Upper lobe of right lung (tissue), 1 donor: Measurements from ENCODE around the gene STAB2. TPM values are rescaled to one million over a fixed set of nuclear protein-coding genes. Genes with fewer than 3 reads are reported as not detected.

Source experiments
- ATAC-seq: fragments of 200-7000 bp; cut with Tn5 transposase; one replicate; pipeline ENCODE4 v1.9.1; 2020; ENCODE audit warnings: mild to moderate bottlenecking, moderate library complexity
- DNase-seq: peaks from one replicate; pipeline ENCODE4 v3.0.0-alpha.2; 2020
- H3K27ac ChIP-seq: fragments of 200-600 bp; one replicate; pipeline ENCODE4 v1.8.0; 2022
- H3K27me3 ChIP-seq: fragments of 200-600 bp; one replicate; pipeline ENCODE4 v1.8.0; 2022; ENCODE audit warnings: mild to moderate bottlenecking
- H3K36me3 ChIP-seq: fragments of 200-600 bp; one replicate; pipeline ENCODE4 v1.8.0; 2022
- H3K4me1 ChIP-seq: fragments of 200-600 bp; one replicate; pipeline ENCODE4 v1.8.0; 2022
- H3K4me3 ChIP-seq: fragments of 200-600 bp; one replicate; pipeline ENCODE4 v1.8.0; 2022; ENCODE audit warnings: mild to moderate bottlenecking
- H3K9me3 ChIP-seq: fragments of 200-600 bp; one replicate; pipeline ENCODE4 v1.8.0; 2022
- intact Hi-C: fragments of 100-400 bp; cut with DNase I; formaldehyde crosslinking; loops from one replicate; pipeline ENCODE4 v1.11.0; 2022
- total RNA-seq: library from RNA; stranded (reverse); fragmentation: NEBNext Ultra II Directional; extraction: Animal tissue kit (Norgen Biotek cat#: 25700); gene quantifications from one replicate; pipeline ENCODE4 v1.2.1, GENCODE V29; 2021
- TF ChIP-seq, protein P1 (sequence below): fragments of 200-600 bp; IDR thresholded peaks from one replicate; pipeline ENCODE4 v1.8.0; 2022; ENCODE audit warnings: antibody characterized with exemption
- donor health status: DM: no; HTN: yes; CAD: no; lungs with severe emphysema.

STAB2 gene
- total RNA-seq, 1 donor from 2014 or later = 2.6 TPM

DNA sequence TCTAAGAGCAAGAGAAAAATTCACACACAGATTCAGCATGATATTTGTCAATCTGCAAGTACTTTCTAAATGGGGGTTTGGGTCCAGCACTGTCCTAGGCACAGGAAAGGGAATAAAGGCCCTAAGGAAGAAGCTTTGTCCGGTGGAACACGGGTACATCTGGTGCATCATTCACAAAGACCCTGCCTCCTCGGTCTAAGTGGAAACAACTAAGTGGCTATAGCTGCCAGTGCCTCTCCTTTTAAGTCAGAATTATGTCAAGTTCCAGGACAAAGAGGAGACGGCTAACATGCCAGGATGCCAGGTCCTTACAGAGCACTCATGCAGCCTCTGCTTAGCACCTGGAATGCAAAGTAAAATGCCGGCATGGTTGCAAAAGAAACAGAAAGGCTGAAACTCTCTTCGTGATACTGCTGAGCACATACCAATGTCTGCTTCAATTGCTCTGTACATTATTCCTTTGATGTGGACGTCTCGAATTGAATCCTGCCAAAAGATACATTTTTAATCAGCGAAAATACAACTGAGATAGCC is 206.5 kb downstream of the STAB2 start:
- Histone ChIP-seq H3K9me3 (no peaks in the 10 kb centered on the region), H3K27me3 (no peaks in the 10 kb centered on the region), H3K4me3 (no peak overlapping the region), H3K36me3 (no peaks in the 10 kb centered on the region), H3K27ac (no peak overlapping the region), H3K4me1 (no peaks in the 10 kb centered on the region)
- TF ChIP-seq, protein P1, sequence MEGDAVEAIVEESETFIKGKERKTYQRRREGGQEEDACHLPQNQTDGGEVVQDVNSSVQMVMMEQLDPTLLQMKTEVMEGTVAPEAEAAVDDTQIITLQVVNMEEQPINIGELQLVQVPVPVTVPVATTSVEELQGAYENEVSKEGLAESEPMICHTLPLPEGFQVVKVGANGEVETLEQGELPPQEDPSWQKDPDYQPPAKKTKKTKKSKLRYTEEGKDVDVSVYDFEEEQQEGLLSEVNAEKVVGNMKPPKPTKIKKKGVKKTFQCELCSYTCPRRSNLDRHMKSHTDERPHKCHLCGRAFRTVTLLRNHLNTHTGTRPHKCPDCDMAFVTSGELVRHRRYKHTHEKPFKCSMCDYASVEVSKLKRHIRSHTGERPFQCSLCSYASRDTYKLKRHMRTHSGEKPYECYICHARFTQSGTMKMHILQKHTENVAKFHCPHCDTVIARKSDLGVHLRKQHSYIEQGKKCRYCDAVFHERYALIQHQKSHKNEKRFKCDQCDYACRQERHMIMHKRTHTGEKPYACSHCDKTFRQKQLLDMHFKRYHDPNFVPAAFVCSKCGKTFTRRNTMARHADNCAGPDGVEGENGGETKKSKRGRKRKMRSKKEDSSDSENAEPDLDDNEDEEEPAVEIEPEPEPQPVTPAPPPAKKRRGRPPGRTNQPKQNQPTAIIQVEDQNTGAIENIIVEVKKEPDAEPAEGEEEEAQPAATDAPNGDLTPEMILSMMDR = no peak
- intact Hi-C loops = no loop called here
- DNase-seq (no peak), ATAC-seq (no peak)

DNA sequence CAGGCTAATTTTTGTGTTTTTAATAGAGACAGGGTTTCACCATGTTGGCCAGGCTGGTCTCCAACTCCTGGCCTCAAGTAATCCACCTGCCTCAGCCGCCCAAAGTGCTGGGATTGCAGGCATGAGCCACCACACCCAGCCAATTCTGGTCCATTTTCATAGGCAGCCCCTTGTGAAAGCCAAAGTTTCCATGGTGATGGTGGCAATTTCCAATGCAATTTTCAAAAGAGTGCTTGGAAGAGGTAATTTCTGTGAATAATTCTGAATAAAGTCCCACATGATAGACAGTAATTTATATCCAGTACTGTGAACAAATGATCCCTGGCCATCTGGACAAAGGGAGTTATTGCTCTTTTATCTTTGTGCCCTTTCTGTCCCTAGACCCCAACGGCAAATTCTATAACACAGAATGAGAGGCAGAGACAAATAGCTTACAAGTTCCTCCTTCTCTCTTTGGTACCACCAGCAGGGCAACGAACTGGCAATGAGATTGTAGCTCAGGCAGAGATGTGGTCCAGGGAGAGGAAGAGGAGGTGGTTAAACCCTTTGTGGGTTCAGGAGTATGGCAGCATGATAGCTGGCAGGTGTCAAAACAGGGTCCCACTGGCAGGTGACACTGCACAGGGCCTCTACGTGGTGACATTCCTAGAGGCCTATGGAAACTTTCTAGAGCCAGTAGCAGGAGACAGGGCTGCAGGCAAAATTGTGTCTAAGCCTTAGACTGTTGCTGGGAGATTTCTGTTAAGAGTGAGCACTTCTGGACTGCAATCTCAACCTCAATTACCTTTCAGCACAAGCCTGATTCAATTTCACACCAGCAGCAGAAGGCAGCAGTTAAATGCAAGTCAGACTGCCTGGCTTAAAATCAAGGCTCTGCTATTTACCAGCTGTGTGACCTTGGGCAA is 207.5 kb downstream of the STAB2 start:
- Histone ChIP-seq H3K27me3 (no peaks in the 10 kb centered on the region), H3K36me3 (no peaks in the 10 kb centered on the region), H3K4me3 (no peak overlapping the region), H3K4me1 (peaks cover 6% of the 10 kb centered on the region), H3K9me3 (no peaks in the 10 kb centered on the region), H3K27ac (no peak overlapping the region)
- intact Hi-C loops = no loop called here
- ATAC-seq (no peak), DNase-seq (no peak)
- TF ChIP-seq, protein P1 = no peak

DNA sequence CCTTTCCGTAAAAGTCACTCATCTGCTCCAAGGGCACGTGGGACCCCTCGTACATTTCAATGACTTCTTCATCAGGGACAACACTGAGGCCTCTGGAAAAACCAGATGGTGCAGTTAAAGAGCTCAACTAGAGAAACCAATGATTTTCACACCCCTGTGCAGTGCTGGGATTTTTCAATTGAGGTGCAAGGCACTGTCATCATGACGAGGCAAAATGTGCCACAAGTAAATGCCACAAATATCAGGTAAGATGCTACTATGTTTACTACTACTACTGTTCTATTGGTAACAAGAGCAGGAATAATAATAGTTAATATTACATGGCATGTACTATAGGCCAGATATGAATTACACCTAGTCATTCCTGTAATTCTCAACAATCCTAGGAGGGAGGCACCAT is 211.5 kb downstream of the STAB2 start:
- DNase-seq = no peak
- ATAC-seq = no peak
- Histone ChIP-seq H3K27me3 (no peaks in the 10 kb centered on the region), H3K36me3 (no peaks in the 10 kb centered on the region), H3K4me3 (no peak overlapping the region), H3K9me3 (no peaks in the 10 kb centered on the region), H3K4me1 (peaks cover 20% of the 10 kb centered on the region), H3K27ac (no peak overlapping the region)
- intact Hi-C loops = no loop called here
- TF ChIP-seq, protein P1 = no peak

GRCh38 chr12:103799504-103799856 is 212.4 kb downstream of the STAB2 start:
- Histone ChIP-seq H3K9me3 (no peaks in the 10 kb centered on the region), H3K36me3 (no peaks in the 10 kb centered on the region), H3K4me3 (no peak overlapping the region), H3K4me1 (peaks cover 23% of the 10 kb centered on the region), H3K27ac (peak overlapping the region; percentile 56), H3K27me3 (no peaks in the 10 kb centered on the region)
- intact Hi-C loops = no loop called here
- ATAC-seq = peak; percentile 49
- no peak for DNase-seq
- TF ChIP-seq, protein P1 = no peak

- H3K9me3 ChIP-seq = no peaks in the 10 kb centered on the region
- ATAC-seq (peak; percentile 83), DNase-seq (no peak)
- intact Hi-C loops = no loop called here
- H3K4me1 ChIP-seq = peaks cover 29% of the 10 kb centered on the region
- peak overlapping the region; percentile 9 for H3K4me3 ChIP-seq
- H3K36me3 ChIP-seq = no peaks in the 10 kb centered on the region
- peak overlapping the region; percentile 56 for H3K27ac ChIP-seq
- TF ChIP-seq, protein P1 = no peak
- H3K27me3 ChIP-seq = no peaks in the 10 kb centered on the region
Measured at GRCh38 chr12:103799857-103800771, 213.0 kb downstream of the STAB2 start.
